SHP77 (cell line): Measurements from ENCODE around the gene CLEC1A.

Experiments
- DNase-seq, 2 experiments: peaks; one replicate each; lab custom pipeline; 2025; lab: John Stamatoyannopoulos, UW

CLEC1A gene

GRCh38 chr12:10101042-10101579, 2.3 kb upstream of the CLEC1A start:
- DNase-seq, result no peak

DNA sequence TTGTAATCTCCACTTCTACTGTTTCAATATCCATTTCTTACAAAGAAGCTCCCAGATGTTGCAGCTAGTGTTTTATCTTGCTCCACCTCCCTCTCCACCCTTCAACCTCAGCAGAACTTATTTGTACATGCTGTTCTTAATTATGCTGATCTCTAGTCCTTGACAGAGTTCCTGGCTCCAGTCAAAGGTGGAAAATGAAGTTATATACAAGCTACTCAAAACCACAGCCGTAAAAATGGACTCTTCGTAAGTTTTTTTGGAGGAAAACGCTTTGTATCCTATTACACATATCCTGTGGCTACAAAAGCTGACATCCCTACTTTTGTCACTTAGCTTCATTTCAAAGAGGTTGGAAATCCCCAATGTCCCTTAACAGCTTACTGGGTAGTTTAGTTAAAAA, 1.3 kb downstream of the CLEC1A start:
- DNase-seq, result no peak

- no peak for DNase-seq
These were observed 2.8 kb downstream of the CLEC1A start for GRCh38 chr12:10095971-10096370.

- no peak for DNase-seq
These were observed 4.0 kb downstream of the CLEC1A start for GRCh38 chr12:10094646-10095395.

DNA sequence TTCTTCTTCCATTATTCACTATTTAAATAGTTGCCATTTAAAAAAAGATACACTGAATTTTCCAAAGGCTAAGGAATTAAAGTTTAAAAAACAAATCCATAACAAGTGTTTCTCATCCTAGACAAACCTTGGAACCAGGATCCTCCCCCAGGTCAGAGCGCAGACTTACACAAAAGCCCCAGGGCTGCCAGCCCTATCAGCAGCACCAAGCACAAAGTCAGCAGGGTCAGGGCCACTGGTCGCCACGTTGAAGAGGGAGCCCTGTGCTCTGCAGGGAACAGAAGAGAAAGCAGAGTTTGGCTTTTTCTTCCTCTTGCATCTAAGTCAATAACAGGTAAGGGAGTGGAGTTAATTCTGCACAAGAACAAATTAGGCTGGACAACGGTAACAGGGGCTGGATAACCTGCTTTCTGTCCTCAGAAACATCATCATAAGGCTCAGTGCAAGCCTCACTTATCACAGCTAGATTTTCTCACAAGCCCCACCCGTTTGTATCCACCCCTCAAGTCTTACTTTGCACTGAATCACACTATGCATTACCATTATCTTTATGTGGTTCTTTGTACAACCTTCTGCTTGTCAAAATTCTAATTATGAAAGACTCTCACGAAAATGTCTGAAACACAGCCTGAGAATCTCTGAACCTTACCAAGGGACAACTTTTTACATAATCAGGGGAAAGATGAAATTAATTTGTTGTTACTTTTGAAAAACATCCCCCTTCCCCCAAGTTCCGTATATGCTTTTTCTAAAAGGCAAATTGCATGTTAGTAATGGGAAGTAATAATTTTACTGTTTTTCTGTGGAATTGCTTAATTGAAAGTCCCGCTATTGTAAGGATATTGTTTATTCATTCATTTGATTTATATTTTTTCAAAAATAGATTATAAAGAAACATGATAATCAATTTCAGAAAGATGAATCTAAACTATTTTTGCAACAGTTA, 9.6 kb downstream of the CLEC1A start:
- DNase-seq, result no peak

DNA sequence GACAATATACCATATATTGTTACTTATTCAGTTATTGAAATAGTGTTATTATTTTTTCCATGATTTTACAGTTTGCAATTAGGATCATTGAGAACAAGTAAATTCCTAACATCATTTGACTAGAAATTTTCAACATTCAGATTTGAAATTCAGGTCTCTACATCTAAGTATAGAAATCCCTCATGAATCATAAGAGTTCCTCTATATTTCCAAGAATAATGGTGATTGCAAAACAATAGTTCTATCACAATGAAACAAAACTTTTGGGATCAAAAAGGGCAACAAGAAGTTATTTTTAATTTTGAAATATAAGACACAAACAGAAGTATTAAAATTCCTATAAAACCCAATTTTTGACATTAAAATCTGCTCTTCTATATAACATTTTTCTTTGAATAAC, 10.8 kb downstream of the CLEC1A start:
- no peak for DNase-seq

GRCh38 chr12:10086387-10086786, 12.4 kb downstream of the CLEC1A start:
- no peak for DNase-seq

GRCh38 chr12:10084733-10085132, 14.1 kb downstream of the CLEC1A start:
- DNase-seq, result no peak

- no peak for DNase-seq
These were observed 16.5 kb downstream of the CLEC1A start for GRCh38 chr12:10082117-10082874.

DNA sequence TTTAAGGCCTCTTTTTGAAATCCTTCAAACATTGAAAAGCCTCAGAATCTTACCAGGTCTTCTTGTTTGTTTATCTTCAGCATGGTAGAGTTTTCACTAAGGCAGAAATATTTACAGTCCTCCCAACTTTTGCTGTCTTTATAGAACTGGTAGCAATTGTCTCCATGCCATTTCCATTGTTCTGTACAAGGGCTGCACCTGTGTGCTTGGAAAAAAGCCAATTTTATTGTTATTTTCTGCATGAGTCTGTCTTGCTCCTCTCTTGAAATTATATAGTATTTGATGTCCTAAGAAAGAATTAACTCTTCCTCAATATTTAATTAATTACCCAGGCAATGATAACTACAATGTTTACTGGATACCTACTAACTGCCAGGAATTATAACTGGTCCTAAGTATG, 23.3 kb downstream of the CLEC1A start:
- DNase-seq, result no peak

DNA sequence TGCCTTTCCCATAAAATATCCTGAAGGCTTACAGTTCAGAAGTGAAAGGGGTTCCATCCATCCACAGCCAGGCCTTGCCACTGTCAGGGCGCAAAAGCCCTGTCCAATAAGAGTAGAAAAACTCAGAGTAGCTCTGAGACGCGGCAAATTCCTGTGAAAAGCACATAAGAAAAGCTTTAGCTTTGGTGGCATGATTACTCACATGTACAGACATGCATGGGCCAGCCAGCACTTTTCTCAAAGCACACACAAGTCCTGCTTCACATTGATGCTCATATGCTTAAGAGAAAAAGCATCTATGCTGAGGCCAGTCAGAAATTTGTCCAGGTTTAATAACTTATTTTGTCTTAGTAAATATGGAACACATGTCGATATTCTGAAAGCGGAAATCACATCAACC, 25.5 kb downstream of the CLEC1A start:
- DNase-seq, result no peak

- no peak for DNase-seq
These were observed 26.7 kb downstream of the CLEC1A start for GRCh38 chr12:10072131-10072530.

- no peak for DNase-seq
These were observed 28.4 kb downstream of the CLEC1A start for GRCh38 chr12:10070380-10070779.

GRCh38 chr12:10069976-10070375, 28.8 kb downstream of the CLEC1A start:
- DNase-seq, result no peak

DNA sequence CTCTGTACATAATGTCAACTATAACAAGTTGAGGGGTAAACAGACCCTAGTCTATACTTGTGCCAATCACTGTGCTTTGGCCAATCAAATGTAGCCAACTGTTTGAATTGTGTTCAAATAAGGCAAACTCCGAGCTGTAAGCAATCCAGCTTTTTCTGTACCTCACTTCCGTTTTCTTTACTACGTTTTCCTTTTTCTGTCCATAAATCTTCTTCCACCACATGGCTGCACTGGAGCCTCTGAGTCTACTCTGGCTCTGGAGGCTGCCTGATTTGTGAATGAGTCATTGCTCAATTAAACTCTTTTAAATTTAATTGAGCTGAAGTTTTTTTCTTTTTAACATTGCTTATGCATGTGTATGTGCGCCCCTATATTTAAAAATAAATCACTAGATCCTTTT, 29.7 kb downstream of the CLEC1A start:
- no peak for DNase-seq

GRCh38 chr12:10068644-10069043, 30.1 kb downstream of the CLEC1A start:
- no peak for DNase-seq

DNA sequence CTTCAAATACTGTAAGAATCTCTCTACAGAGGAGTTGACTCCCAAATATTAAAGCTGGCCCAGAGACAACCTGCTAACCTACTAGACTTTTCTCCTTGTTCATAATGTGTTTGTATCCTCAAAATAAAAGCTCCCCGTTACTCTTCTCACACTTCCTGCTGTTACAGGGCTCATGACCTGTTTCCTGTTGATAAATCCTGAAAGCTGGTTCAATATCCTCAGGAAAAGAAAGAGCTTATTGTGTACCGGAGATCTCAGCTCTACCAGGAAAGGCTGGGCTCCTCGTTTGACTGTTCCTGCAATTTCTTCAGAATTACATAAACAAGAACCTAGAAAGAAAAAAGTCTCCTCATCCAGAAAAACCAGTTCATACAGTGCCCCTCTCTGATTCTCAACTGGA, 30.8 kb downstream of the CLEC1A start:
- DNase-seq, result no peak

DNA sequence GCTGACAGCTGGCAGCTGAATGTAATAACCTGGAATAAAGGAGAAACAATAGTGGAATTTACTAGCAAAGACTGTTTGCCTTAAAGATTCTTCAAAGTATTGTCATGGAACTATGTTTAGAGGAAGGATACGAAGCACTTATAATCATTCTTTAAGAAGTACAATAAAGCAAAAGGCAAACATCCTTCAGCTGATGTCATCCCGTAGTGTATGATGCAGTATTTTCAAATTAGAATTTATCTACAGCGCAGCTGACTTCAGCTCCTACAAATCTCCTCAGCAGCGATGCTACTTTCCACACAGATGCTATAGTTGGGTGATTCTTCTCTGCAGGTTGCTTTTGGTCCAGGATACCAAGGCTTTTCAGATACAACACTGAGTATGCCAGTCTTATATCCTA, 31.5 kb downstream of the CLEC1A start:
- DNase-seq, result no peak

DNA sequence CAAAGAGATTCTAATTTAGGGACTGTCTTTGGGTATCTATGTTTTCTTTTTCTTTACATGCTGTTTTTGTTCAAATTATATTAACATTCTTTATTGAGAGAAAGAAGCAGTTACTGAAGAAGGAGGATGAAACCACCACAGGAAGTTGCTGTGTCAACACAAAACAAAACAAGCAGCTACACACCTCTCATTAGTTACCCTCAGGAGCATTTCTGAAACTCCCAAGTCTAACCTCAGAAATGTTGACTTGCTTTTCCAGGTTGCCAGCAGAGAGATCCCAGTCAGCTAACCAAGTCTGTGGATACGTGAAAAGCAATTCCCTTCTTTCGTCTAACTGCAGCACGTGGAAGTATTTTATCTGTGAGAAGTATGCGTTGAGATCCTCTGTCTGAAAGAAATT, 33.5 kb downstream of the CLEC1A start:
- no peak for DNase-seq

- no peak for DNase-seq
These were observed 40.4 kb downstream of the CLEC1A start for GRCh38 chr12:10058387-10058786.

DNA sequence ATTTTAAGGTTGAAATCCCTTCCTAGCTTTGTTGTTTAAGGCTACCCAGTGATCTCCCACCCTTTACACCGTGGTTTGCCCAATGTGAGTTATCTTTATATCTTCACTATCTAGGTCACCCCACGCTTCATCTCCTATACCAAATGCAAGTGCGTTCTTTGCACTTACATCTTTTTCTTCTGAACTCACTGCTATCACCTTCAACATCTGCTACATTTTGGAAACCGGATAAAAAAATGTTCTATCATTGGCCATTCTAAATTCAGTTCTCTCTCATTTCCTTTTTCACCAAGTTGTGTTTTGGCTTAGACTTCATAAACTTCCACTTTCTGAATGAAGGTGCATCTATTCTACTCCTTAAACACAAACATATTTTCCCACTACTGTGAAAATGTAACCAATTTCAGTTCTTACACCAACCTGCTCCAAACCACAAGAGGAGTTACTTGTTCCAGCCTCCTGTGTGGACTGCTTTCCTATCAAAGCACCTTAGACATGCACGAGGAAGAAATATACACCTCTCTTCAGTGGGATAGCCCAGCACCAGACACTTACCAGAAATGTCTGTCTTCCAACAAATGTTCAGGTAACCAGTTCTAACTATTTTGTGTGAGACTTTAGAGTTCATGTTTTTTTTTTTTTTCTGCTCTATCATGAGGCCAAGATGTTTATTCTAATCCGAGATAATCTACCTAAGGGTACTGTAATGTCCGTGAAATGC, 46.4 kb downstream of the CLEC1A start:
- DNase-seq, result no peak

GRCh38 chr12:10048526-10048925, 50.3 kb downstream of the CLEC1A start:
- DNase-seq, result no peak
